ENCODE results near the gene HIP1. TPM values are rescaled to one million over a fixed set of nuclear protein-coding genes. Genes with fewer than 3 reads are reported as not detected.

HIP1 gene
- total RNA-seq, 1 experiment from 2014 or later = 43.3 TPM

DNA sequence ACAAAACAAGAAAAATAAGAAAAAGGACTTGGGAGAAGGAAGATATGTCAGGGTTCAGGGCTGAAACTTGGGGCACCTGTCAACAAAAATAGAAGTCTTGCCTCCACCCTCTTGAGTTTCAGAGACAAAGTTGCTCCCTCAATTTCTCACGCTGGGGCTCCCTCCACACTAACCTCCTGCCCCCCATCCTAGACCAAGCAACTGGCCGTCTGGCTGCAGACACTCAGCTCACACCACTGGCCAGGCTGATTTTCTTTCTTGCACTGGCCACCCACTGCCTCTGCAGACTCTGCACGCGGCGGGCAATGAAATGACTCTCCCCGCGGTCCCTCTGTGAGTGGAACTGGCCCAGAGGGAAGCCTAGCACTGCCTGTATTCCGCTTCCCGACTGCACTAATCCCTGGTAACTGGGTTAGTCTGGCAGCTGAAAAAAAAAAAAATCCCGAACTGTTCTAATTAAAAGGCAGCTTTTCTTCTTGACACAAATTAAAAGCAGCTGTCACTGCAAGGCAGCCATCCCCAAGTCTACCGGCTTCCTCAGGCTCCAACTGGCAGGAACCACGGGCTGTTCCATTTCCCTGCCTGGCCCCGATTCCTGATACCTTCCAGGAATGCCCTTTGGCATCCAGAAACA, 163.1 kb downstream of the HIP1 start:
- in situ Hi-C loops (cut with HindIII; ENCODE audit: low pct_unique_long_range_greater_than_20kb, low sequenced_read_pairs) (no loop called here), intact Hi-C loops (cut with micrococcal nuclease; ENCODE audit: unreplicated experiment) (no loop called here)
- ChIA-PET CTCF (no interaction called here), POLR2A (no interaction called here)
- Histone ChIP-seq H3K36me3 (ENCODE audit: control insufficient read depth, insufficient read depth, low read length) (no peaks in the 10 kb centered on the region), H3K4me1 (ENCODE audit: control insufficient read depth, insufficient read depth, low read length) (no peaks in the 10 kb centered on the region), H3K4me3 (ENCODE audit: low read depth in 2 of 2, low read length in 2 of 2) (no peak overlapping the region), H3K27ac (ENCODE audit: low read length) (no peak overlapping the region), H3K9me3 (ENCODE audit: control insufficient read depth, insufficient read depth, low read depth, low read length) (no peaks in the 10 kb centered on the region), H3K27me3 (ENCODE audit: control insufficient read depth, insufficient read depth, low read length) (no peaks in the 10 kb centered on the region)
- ATAC-seq (no peak), DNase-seq (ENCODE audit: low read depth, low spot score) (no peak)
- TF ChIP-seq TCF7L2 (IDR thresholded peaks at IDR 0.05; ENCODE audit: low read depth, low read length) (no peak), SIN3A (IDR thresholded peaks at IDR 0.05; ENCODE audit: borderline replicate concordance, insufficient read depth, low read depth, low read length) (no peak)
- BruUV-seq (replicated peaks) = TSS peak; percentile 56

DNA sequence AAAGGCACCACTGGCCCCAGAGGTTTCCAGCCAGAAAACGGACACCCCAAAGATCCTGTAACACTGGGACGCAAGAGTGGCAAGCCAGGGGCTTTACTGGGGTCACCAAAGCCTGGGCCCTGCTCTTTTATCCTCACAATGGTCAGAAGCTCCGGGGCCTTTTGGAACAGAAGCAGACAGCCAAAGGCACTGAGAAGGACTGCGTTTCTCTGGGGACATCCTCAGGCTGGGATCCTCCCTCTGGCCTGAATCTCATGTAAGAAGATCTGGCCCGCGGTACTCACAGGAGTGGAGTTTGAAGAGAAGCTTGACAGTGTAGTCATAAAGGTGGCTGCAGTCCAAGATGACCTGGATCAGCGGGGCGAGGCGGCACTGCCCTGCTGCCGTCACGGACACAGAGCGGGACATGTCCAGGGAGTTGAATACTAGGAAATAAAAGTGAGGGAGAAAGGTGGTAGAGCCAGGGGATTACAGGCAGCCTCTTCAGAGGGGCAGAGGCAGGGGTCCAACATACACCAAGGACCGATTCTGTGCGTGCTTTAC, 165.2 kb downstream of the HIP1 start:
- no TSS peak for BruUV-seq (replicated peaks)
- no peak for DNase-seq (ENCODE audit: low read depth, low spot score)
- no peaks in the 10 kb centered on the region for H3K36me3 ChIP-seq (ENCODE audit: control insufficient read depth, insufficient read depth, low read length)
- H3K4me3 ChIP-seq (ENCODE audit: low read depth in 2 of 2, low read length in 2 of 2) = no peak overlapping the region
- H3K9me3 ChIP-seq (ENCODE audit: control insufficient read depth, insufficient read depth, low read depth, low read length) = no peaks in the 10 kb centered on the region
- CTCF ChIA-PET = no interaction called here
- intact Hi-C loops (cut with micrococcal nuclease; ENCODE audit: unreplicated experiment) = no loop called here
- TF ChIP-seq, protein P1, sequence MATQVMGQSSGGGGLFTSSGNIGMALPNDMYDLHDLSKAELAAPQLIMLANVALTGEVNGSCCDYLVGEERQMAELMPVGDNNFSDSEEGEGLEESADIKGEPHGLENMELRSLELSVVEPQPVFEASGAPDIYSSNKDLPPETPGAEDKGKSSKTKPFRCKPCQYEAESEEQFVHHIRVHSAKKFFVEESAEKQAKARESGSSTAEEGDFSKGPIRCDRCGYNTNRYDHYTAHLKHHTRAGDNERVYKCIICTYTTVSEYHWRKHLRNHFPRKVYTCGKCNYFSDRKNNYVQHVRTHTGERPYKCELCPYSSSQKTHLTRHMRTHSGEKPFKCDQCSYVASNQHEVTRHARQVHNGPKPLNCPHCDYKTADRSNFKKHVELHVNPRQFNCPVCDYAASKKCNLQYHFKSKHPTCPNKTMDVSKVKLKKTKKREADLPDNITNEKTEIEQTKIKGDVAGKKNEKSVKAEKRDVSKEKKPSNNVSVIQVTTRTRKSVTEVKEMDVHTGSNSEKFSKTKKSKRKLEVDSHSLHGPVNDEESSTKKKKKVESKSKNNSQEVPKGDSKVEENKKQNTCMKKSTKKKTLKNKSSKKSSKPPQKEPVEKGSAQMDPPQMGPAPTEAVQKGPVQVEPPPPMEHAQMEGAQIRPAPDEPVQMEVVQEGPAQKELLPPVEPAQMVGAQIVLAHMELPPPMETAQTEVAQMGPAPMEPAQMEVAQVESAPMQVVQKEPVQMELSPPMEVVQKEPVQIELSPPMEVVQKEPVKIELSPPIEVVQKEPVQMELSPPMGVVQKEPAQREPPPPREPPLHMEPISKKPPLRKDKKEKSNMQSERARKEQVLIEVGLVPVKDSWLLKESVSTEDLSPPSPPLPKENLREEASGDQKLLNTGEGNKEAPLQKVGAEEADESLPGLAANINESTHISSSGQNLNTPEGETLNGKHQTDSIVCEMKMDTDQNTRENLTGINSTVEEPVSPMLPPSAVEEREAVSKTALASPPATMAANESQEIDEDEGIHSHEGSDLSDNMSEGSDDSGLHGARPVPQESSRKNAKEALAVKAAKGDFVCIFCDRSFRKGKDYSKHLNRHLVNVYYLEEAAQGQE (IDR thresholded peaks at IDR 0.05; ENCODE audit: insufficient read depth in 1 of 2, low read depth in 2 of 2, low read length in 1 of 2) = no peak
- TF ChIP-seq, protein P2, sequence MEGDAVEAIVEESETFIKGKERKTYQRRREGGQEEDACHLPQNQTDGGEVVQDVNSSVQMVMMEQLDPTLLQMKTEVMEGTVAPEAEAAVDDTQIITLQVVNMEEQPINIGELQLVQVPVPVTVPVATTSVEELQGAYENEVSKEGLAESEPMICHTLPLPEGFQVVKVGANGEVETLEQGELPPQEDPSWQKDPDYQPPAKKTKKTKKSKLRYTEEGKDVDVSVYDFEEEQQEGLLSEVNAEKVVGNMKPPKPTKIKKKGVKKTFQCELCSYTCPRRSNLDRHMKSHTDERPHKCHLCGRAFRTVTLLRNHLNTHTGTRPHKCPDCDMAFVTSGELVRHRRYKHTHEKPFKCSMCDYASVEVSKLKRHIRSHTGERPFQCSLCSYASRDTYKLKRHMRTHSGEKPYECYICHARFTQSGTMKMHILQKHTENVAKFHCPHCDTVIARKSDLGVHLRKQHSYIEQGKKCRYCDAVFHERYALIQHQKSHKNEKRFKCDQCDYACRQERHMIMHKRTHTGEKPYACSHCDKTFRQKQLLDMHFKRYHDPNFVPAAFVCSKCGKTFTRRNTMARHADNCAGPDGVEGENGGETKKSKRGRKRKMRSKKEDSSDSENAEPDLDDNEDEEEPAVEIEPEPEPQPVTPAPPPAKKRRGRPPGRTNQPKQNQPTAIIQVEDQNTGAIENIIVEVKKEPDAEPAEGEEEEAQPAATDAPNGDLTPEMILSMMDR (IDR thresholded peaks at IDR 0.05) = no peak
- TF ChIP-seq SIN3A (IDR thresholded peaks at IDR 0.05; ENCODE audit: borderline replicate concordance, insufficient read depth, low read depth, low read length) (no peak), TCF7L2 (IDR thresholded peaks at IDR 0.05; ENCODE audit: low read depth, low read length) (no peak), POLR2AphosphoS5 (IDR thresholded peaks at IDR 0.05; ENCODE audit: low read depth, low read length) (no peak)
- no peak overlapping the region for H3K27ac ChIP-seq (ENCODE audit: low read length)
- no peaks in the 10 kb centered on the region for H3K4me1 ChIP-seq (ENCODE audit: control insufficient read depth, insufficient read depth, low read length)
- no peak for ATAC-seq
- in situ Hi-C loops (cut with HindIII; ENCODE audit: low pct_unique_long_range_greater_than_20kb, low sequenced_read_pairs) = no loop called here
- H3K27me3 ChIP-seq (ENCODE audit: control insufficient read depth, insufficient read depth, low read length) = no peaks in the 10 kb centered on the region
- POLR2A ChIA-PET = no interaction called here

DNA sequence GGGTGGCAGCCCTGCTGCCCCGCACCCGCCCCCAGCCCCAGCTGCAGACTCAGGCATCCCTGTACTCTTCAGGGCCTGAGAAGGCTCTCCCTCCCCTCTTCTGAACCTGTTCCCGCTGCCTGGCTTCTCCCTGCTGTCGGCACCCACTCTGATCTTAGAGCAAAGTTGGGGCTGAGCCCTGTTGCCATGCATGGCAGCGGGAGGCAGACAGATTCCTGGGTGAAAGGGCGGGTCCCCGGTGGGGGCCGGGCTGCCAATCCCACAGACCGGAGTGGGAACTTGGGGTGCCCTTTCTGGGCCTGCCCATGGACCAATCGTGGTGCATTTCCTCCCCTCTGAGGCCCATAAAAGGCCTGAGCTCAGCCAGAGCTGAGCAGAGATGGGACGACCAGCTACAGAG, 165.9 kb downstream of the HIP1 start:
- POLR2A ChIA-PET = no interaction called here
- DNase-seq (ENCODE audit: low read depth, low spot score) (no peak), ATAC-seq (0 out of 2 replicates have a peak, but pooled peaks have one; percentile 38)
- Histone ChIP-seq H3K4me1 (ENCODE audit: control insufficient read depth, insufficient read depth, low read length) (no peaks in the 10 kb centered on the region), H3K9me3 (ENCODE audit: control insufficient read depth, insufficient read depth, low read depth, low read length) (no peaks in the 10 kb centered on the region), H3K27me3 (ENCODE audit: control insufficient read depth, insufficient read depth, low read length) (no peaks in the 10 kb centered on the region), H3K27ac (ENCODE audit: low read length) (no peak overlapping the region), H3K4me3 (ENCODE audit: low read depth in 2 of 2, low read length in 2 of 2) (no peak overlapping the region), H3K36me3 (ENCODE audit: control insufficient read depth, insufficient read depth, low read length) (no peaks in the 10 kb centered on the region)
- intact Hi-C loops (cut with micrococcal nuclease; ENCODE audit: unreplicated experiment) = no loop called here
- TF ChIP-seq, protein P2 (IDR thresholded peaks at IDR 0.05) = no peak
- TF ChIP-seq POLR2AphosphoS5 (IDR thresholded peaks at IDR 0.05; ENCODE audit: low read depth, low read length) = no peak
- TF ChIP-seq, protein P1 (IDR thresholded peaks at IDR 0.05; ENCODE audit: insufficient read depth in 1 of 2, low read depth in 2 of 2, low read length in 1 of 2) = no peak
- no peak for TF ChIP-seq SIN3A (IDR thresholded peaks at IDR 0.05; ENCODE audit: borderline replicate concordance, insufficient read depth, low read depth, low read length)
- TF ChIP-seq TCF7L2 (IDR thresholded peaks at IDR 0.05; ENCODE audit: low read depth, low read length) = no peak
- in situ Hi-C loops (cut with HindIII; ENCODE audit: low pct_unique_long_range_greater_than_20kb, low sequenced_read_pairs) = no loop called here
- CTCF ChIA-PET = no interaction called here
- no TSS peak for BruUV-seq (replicated peaks)
